H7 (cell line): ENCODE results near the gene TOB2. TPM values are rescaled to one million over a fixed set of nuclear protein-coding genes. Genes with fewer than 3 reads are reported as not detected.
A peak's percentile ranks its signal among the peaks of the same experiment; 100 is the strongest.

Experiments
- DNase-seq: peaks from one replicate; pipeline ENCODE4 v3.0.0; 2012
- H3K27me3 ChIP-seq: 2 replicates; pipeline ENCODE4 v1.6.0; 2011; ENCODE audit warnings: mild to moderate bottlenecking, low read length; ENCODE audit not compliant: control insufficient read depth, insufficient read depth
- H3K36me3 ChIP-seq: replicated peaks from 2 replicates; pipeline ENCODE4 v1.5.1; 2011; ENCODE audit warnings: low read length; ENCODE audit not compliant: control insufficient read depth, insufficient read depth
- H3K4me3 ChIP-seq: 2 replicates; pipeline ENCODE4 v1.5.1; 2011; ENCODE audit warnings: low read depth, mild to moderate bottlenecking, control low read depth, low read length, moderate library complexity; ENCODE audit not compliant: insufficient read depth
- total RNA-seq: library from RNA; depleted of rRNA; stranded (reverse); fragments of >200 nt; shearing (Covaris generic); gene quantifications from 2 replicates; pipeline ENCODE4 v1.2.3, GENCODE V29; 2014; rRNA removed

The TOB2 gene
- total RNA-seq, 1 experiment from 2014 or later, result 31.7 TPM

- Histone ChIP-seq H3K27me3 (no peaks in the 10 kb centered on the region), H3K36me3 (peaks cover 8% of the 10 kb centered on the region), H3K4me3 (no peak overlapping the region)
- DNase-seq, result peak; percentile 74
Observed at GRCh38 chr22:41398921-41399320, 47.7 kb downstream of the TOB2 start.

- no peaks in the 10 kb centered on the region for H3K27me3 ChIP-seq
- H3K36me3 ChIP-seq, result peaks cover 8% of the 10 kb centered on the region
- DNase-seq, result no peak
- no peak overlapping the region for H3K4me3 ChIP-seq
Observed at GRCh38 chr22:41397143-41397811, 49.3 kb downstream of the TOB2 start.

- Histone ChIP-seq H3K36me3 (peaks cover 8% of the 10 kb centered on the region), H3K27me3 (no peaks in the 10 kb centered on the region), H3K4me3 (no peak overlapping the region)
- no peak for DNase-seq
Observed at GRCh38 chr22:41395531-41396240, 50.9 kb downstream of the TOB2 start.

DNA sequence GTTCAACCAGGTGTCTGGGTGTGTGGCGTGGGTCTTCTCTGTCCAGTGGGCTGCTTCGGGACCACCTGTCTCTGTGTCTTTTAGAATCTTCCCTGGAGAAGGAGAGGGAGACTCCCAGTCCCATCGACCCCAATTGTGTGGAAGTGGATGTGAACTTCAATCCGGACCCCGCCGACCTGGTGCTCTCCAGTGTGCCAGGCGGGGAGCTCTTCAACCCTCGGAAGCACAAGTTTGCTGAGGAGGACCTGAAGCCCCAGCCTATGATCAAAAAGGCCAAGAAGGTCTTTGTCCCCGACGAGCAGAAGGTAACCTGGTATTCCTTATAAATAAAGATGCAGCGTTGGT, 52.6 kb downstream of the TOB2 start:
- peaks cover 8% of the 10 kb centered on the region for H3K36me3 ChIP-seq
- no peak for DNase-seq
- H3K27me3 ChIP-seq, result no peaks in the 10 kb centered on the region
- no peak overlapping the region for H3K4me3 ChIP-seq

DNA sequence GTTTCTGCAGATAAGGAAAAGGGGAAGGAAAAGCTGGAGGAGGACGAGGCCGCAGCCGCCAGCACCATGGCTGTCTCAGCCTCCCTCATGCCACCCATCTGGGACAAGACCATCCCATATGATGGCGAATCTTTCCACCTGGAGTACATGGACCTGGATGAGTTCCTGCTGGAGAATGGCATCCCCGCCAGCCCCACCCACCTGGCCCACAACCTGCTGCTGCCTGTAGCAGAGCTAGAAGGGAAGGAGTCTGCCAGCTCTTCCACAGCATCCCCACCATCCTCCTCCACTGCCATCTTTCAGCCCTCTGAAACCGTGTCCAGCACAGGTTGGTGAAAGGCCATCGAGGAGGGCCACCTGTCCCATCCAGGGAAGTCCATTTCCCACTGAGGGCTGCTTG, 59.3 kb downstream of the TOB2 start:
- Histone ChIP-seq H3K4me3 (no peak overlapping the region), H3K27me3 (no peaks in the 10 kb centered on the region; the same call in 1 of the 2 replicates), H3K36me3 (peaks cover 7% of the 10 kb centered on the region)
- DNase-seq, result no peak

DNA sequence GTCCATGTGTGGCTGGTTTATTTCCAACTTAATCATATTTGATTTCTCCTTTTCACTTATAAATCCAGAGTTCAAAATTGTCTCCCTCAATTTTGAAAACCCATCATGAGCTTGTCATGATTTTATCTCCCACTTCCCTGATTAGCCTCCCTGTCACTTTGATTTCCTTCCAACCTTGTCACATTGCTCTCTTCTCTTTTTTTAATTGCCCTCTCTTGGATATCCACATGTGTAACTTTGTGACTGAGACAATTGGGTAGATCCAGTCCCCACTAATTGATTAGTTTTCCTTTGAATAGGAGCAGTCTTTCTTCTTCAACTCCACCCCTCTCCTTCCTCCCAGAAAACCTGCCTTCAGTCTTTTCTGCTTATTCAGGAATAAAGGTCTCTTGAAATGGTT, 62.5 kb downstream of the TOB2 start:
- no peaks in the 10 kb centered on the region; the same call in 1 of the 2 replicates for H3K27me3 ChIP-seq
- no peak overlapping the region for H3K4me3 ChIP-seq
- no peak for DNase-seq
- peaks cover 7% of the 10 kb centered on the region for H3K36me3 ChIP-seq

Other genes with a start within 250 kb of the TOB2 start
- gene L3MBTL2, start 241.5 kb downstream of the TOB2 start, total RNA-seq, result 19.8 and 20.9 TPM in 2 replicates
- gene CHADL, start 205.9 kb downstream of the TOB2 start, total RNA-seq, result 0.33 TPM in 1 of 2 replicates, not detected in the other
- gene RANGAP1, start 160.6 kb downstream of the TOB2 start, total RNA-seq, result 115 and 133 TPM in 2 replicates
- 58.2 TPM in 2 replicates for gene ZC3H7B, start 145.3 kb downstream of the TOB2 start, total RNA-seq
- gene TEF, start 64.9 kb downstream of the TOB2 start, total RNA-seq, result 4.8 and 12.7 TPM in 2 replicates
- gene PHF5A, start 21.9 kb upstream of the TOB2 start, total RNA-seq, result 111 and 115 TPM in 2 replicates
- gene ACO2, start 22.3 kb upstream of the TOB2 start, total RNA-seq, result 101 and 103 TPM in 2 replicates
- gene POLR3H, start 97.7 kb upstream of the TOB2 start, total RNA-seq, result 8.5 and 9.5 TPM in 2 replicates
- 0.78 and 2.2 TPM in 2 replicates for gene CSDC2, start 114.2 kb upstream of the TOB2 start, total RNA-seq
- 5.6 and 7.7 TPM in 2 replicates for gene PMM1, start 143.0 kb upstream of the TOB2 start, total RNA-seq
- 21.4 and 29.4 TPM in 2 replicates for gene DESI1, start 174.2 kb upstream of the TOB2 start, total RNA-seq
- gene XRCC6, start 174.5 kb upstream of the TOB2 start, total RNA-seq, result 658 and 684 TPM in 2 replicates
- gene SNU13, start 242.1 kb upstream of the TOB2 start, total RNA-seq, result 140 TPM in 2 replicates